ENCODE measurements around the gene PXDN.
"Not testable (repeated sequence)": the region's sequence is repeated elsewhere in the genome, so short reads cannot be mapped to it uniquely, and the experiment has no call there.

PXDN gene

DNA sequence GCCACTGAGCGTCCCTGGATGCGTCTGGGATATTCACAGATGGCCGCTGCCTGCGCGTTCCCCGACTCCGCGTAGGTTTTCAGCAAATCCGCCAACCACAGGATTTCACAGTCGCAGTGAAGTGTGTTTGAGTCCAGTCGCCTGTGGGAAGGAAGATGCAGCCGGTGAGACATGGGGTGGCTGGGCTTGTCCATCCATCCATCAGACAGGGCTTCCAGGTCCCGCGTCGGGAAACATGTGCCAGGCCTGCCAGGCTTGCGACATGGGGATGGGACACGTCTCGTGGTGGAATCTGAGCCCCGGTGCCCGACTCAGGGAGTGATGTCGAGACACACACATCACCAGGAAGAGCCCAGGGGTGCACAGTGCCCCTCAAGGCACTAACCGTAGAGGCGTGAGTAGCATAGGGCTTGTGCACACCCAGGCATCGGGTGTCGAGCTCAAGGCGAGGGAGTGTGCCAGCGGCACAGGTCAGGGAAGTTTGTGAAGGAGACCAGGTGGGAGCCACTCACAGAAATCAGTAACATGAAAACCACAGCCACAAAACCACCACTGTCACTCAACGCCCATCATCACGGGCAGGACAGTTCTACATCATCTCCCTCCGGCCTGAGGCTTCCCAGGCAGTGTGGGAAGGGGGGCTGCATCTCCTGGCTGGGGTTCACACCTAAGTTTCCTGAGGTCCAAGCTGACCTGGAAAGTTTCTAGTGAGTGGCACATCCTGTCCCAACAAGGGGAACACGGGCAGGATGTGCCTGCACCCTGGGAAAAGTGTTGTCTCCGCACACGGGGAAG lies 63.9 kb downstream of the PXDN start:
- DNase-seq, result no peak

DNA sequence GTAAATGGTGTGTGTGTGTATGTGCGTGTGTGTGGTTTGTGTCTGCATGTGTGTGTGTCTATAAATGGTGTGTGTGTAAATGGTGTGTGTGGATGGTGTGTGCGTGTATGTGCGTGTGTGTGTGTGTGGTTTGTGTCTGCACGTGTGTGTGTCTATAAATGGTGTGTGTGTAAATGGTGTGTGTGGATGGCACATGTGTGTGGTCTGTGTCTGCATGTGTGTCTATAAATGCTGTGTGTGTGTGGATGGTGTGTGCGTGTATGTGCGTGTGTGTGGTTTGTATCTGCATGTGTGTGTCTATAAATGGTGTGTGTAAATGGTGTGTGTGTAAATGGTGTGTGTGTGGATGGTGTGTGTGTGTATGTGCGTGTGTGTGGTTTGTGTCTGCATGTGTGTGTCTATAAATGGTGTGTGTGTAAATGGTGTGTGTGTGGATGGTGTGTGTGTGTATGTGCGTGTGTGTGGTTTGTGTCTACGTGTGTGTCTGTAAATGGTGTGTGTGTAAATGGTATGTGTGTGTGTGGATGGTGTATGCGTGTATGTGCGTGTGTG lies 64.8 kb downstream of the PXDN start:
- DNase-seq, result not testable (repeated sequence)

DNA sequence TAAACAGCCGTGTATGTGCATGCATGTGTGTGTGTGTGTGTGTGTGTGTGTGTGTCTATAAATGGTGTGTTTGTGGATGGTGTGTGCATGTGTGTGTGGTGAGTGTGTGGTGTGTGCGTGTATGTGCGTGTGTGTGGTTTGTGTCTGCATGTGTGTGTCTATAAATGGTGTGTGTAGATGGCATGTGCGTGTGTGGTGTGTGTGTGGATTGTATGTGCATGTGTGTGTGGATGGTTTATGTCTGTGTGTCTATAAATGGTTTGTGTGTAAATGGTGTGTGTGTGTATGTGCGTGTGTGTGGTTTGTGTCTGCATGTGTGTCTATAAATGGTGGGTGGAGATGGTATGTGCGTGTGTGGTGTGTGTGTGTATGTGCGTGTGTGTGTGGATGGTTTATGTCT lies 65.2 kb downstream of the PXDN start:
- not testable (repeated sequence) for DNase-seq

DNA sequence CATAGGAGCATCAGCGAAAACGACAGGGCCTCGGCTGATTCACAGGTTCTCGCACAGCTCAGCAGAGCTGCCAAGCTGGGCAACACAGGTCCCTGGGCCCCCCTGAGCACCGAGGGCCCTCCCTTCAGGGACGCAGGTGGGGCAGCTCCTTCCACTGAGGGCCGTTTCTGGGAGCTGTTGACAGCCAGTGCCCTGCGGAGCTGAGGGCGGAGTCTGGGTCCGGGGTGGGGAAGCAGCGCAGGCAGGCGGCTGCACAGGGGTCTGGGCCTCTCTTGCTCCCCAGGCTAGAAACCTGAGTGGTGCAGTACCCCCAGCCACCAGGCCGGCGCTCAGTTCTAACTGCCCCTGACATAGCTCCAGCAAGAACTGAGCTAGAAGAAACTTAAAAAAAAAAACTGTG lies 65.7 kb downstream of the PXDN start:
- DNase-seq, result no peak

DNA sequence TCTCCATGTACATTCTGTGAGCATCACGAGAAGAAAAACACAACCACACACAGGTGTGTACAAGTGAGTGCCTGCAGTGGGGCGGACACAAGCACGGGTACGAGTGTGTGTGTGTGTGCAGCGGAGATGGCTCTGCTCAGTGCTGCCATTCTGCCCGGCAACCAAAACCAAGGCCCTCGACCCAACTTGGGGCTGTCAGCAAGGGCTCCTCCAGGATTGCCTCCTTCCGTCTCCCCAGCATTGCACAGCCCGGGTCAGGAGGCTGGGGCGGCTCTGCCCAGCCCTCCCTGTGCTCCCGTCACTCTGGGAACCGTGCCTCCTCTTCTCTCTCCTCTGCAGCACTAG lies 66.5 kb downstream of the PXDN start:
- DNase-seq, result no peak

DNA sequence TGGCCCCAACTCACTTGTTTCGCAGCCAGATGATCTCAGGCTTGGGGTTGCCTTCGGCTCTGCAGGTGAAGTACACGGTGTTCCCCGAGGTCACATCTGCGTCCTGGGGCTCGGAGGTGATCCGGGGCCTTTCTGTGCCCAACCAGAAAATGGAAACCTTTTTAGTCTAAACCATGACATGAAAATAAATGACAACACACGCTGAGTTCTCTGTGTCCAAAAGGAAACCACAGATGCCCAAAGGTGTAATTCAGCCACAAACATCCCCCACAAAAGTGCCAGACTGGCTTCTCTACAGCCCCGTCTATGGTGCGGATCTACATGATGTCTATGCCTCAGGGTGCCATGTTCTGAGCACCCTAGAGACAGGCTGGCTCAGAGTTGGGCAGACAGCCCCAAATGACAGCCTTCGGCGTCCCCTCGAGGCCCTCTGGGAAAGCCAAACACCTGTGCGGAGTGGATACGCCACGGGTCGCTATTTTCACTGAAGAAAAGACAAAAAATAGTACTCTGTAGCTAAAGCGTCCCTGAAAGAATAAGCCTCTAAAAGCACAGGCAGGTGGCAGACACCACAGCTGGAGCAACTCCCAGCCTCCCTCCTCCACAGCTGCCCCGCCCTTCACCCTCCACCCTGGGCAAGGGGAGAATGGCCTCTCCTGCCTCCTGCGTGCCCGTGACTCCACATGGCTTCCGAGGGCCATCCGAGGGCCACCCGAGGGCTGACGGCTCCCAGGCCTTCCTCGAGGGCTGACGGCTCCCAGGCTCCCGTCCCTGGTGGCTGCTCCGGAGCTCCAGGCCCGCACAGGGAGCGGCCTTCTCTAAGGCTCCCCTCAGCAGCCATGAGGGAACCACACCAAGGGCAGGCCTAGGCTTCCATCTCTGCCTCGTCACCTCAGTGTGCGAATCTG lies 67.1 kb downstream of the PXDN start:
- DNase-seq, result no peak

DNA sequence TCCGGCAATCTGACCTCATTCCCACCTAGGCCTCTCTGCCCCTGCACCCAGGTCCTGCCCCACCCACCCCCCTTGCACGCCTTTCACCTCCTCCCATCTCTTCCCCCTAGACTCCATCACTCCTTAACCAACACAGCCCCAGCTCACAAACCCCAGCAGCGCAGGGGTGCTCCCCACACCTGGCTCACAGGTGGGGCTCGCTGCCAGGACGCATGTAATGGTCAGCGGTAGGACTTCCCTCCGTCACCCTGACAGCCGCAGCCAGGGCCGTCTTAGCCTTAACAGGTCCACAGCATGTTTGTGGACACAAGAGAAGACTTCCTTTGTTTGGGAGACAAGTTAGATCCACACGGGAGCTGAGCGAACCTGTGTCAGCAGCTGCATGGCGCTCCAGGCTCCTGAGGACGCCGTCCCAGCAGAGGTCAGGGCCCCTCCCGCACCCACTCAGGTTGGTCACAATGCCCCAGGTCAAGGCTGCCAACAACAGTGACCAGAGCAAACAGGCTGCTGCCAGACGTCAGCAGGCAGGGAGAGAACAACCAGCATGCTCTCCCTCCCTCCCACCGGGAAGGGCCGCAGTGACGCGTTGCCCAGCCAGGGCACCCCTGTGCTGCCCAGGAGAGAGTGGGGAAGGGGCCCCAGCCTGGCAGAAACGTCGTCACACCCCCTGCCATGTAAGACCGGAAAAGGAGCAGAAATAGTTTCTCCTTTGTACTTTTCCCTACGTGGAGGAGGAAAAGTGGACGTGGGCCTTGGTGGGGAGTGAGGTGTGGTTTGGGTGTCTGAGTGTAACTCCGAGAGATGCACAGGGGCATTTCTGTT lies 68.0 kb downstream of the PXDN start:
- no peak for DNase-seq

DNA sequence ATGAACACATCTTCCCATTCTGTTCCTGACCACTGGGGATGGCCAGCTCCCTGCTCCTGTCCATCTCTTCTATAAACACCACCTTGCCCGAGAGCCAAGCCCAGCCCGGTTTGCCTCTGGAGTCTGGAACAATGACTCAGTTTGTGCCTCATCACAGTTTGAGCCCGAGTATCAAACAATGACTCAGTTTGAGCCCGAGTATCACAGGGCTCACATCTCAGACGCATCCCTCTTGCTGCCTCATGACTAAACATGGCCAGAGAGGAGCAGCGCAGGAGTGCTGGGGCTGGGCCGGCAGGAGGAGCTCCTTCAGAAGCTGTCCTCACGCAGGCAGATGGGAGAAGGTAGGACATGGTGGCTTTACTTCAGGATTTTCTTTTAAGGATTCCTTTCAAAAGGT lies 68.7 kb downstream of the PXDN start:
- no peak for DNase-seq

DNA sequence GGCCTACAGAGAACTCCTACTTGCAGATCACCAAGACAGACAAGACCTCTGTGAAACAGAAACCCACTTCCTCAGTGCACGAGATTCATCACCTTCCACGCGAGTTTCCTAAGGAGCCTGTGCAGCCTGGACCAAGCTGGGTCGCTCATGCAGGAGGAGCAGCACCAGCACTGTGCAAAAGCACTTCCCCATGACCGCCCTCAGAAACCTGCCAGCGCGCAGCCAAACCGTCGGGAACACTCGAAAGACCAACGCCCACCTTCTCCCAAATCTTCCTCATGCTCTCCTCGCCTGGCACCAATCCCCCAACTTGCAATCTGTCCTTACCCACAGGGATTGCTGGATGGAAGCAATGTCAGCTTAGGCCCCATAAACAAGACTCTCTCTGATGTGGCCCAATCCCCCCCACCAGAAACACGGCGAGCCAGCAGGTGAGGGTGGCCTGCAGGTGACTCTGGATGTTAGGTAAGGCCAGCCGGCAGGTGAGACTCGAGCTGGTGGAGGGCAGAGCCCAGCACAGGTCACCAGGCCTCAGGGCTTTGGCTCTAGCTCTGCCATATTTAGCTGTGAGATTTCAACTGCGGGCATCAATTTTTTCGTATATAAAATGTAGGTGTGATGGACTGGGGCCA lies 69.4 kb downstream of the PXDN start:
- no peak for DNase-seq

DNA sequence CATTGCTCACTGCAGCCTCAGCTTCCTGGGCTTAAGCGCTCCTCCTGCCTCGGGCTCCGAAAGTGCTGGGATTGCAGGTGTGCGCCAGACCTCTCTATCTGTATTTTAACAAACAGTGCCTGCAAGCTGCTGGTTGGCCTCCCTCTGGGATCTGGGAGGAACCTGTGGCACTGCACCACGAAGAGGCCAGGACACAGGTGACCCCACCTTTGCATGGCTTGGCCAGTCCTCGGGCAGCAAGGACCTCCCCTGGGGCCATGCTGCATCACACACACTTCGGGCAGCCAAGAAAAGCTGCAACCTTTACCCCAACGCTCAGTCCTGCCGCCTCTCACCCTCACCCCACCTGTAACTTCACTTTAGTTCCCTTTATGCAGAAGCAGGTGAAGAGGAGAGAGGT lies 70.0 kb downstream of the PXDN start:
- no peak for DNase-seq

DNA sequence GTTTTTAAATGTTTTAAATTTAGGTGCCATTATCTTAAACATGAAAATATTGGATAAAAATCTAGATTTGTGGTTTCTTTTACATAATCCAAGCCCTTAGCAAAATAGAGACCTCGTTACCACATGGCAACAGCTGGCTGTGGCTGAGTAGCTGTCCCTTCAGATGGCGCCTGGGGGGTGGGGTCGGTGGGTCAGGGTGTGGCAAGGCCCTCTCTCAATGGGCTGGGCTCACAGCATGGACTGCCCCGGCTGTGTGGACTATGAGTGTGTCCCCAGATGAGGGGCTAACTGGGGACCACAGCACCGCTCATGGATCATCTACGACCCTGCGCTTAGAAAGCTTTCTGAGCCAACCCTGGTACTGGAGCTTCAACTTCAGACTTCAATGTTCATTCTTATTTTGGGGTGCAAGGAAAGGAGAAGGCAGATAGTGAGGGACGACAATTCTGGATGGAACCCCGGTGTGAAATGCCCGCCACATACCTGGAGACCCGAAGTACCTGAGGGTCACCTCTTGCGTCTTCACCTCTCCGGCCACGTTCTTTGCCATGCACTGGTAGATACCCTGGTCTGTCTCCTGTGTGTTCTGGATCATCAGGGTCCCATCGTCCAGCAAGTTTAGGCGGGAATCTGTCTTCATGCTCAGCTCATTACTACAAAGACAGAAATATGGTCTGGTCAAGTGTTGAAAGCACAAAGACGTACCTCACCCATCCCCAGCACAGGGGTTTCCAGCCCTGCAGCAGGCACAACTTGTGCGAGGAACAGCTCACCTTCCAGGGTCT lies 71.0 kb downstream of the PXDN start:
- DNase-seq, result no peak

DNA sequence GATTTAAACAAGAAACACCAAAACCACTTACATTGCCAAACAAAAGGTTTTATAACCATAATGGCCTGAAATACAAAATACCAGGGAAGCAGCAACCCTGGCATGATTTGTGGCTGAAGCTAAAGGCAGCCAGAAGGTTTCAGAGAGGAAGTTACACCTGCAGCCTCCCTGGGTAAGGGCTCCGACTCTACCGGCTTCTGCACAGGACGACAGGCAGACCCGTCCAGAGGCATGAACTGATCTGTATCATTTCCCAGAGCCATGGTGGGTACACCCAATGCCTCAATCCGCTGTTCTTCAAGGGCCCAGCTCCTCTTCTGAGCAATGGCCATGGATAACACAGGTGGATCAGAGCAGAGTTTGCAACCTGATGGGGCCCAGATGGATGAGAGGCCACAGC lies 71.6 kb downstream of the PXDN start:
- no peak for DNase-seq

DNA sequence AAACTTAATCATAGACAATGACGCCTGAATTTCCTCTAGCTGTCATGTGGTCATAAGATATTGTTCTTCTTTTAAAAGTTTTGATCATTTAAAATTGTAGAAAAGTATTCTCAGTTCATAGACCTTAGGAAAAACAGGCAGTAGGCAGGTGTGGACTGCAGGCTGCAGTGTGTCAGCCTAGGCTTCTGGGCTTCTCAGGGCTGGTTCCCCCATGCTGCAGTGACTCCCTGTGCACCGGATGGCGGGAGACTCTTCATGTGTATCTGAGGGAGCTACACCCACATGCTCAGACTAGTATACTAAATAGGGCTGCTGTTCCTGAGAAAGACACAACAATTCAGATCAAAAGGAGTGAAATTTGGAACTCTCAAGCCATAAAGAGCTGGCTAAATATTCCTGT lies 72.4 kb downstream of the PXDN start:
- no peak for DNase-seq

DNA sequence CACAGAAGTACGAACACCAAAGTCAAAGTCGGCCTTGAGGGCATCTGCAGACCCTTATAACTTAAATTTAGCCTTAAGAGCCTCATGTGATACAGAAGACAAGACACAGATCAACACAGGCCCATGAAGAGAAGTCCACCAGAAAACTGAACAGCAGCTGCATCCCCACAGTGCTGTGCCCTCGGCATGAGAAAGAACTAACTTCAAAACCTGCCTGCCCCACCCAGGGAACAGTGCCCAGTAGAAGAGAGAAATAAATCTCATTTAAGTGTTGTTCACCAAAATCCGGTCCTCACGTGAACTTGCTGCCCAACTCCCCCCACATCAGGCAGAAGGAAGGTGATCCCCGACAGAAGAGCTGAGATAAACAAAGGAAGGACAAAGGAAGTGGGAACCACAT lies 73.7 kb downstream of the PXDN start:
- DNase-seq, result no peak

DNA sequence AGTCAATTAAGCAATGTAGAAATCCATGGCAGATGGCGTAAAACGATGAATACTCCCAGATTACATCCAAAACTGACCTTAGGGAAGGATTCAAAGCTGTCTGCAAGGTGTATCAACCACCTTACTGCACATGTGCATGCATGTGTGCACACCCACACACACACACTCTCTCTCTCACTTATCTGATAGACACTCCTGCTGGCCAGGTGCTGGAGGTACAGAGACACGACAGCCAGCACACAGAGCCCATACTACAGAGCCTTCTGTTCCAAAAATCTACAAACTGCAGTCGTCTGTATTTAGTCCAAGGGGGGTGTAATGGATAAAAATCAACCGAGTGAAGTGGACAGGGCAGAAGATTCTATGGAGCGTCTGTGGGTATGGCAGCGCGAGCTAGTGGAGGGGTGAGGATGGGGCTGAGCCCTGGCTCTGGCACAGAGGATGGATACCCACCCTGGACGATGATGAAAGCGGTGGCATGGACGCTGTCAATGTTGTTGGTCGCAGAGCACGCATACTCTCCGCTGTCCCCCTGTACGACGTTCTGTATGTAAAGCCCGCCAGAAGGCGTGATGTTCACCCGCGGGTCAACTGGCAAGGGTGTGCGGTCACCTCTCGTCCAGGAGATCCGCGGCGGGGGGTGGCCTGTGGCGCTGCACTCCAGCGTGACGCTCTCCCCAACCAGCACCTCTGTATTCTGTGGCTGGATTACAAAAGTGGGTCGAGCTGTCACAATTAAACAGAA lies 78.4 kb downstream of the PXDN start:
- DNase-seq, result no peak

DNA sequence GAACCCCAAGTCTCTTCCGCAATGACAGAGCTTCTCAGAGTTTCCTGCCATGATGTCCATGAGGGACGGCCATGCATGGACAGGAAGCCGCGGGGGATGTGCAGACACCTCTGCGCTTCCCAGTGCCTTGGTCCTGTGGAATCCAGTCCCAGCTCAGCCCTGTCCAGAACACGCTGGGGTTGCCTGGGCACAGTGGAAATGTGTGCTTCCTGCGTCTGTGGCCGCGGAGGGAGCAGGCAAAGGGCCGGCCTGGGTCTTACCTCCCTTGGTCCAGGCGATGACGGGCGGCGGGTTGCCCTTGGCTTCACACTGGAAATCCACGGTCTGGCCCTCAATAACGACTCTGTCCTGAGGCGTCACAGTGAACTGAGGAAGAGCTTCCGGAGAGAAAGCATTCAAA lies 79.6 kb downstream of the PXDN start:
- no peak for DNase-seq

DNA sequence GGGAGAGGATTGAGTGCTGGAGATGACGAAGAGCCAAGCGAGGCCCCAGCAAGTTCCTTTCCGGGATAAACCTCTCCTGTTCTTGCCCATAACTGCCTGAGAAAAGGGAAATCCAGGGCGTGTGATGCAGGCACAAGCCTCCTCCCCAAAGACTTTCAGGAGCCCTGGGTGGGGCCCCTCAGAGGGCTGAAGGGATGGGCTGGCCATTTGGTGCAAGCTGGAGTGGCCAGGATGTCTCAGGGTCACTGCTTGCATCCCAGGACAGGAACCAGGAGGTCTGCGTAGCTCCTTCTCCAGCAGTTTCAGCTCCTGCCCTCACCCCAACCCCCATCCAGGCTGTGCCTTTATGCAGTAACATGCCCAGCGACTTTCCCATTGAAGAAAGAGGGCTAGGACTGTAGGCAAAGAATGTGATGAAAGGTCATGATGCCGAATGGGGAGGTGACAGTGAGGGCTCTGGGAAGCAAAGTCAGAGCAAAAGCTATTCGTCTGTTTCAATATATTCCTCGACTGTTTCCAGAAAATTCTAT lies 80.2 kb downstream of the PXDN start:
- DNase-seq, result no peak

DNA sequence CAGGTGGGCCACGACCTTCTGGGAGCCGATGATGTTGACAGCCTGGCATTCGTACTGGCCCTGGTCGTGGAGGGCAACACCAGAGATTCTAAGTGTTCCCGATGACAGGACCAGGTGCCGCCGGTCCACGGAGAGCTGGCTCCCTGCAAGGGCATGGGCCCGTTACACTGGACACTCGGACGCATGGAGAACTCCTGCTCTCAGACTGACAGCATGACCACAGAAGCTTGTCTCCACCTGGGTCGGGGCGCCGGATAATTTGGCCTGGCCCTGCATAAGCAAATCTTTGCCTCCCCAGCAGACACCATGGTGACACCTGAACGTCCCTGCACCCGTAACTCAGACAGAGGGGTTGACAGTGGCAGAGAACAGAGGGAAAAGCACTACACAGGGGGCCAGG lies 80.7 kb downstream of the PXDN start:
- DNase-seq, result no peak

DNA sequence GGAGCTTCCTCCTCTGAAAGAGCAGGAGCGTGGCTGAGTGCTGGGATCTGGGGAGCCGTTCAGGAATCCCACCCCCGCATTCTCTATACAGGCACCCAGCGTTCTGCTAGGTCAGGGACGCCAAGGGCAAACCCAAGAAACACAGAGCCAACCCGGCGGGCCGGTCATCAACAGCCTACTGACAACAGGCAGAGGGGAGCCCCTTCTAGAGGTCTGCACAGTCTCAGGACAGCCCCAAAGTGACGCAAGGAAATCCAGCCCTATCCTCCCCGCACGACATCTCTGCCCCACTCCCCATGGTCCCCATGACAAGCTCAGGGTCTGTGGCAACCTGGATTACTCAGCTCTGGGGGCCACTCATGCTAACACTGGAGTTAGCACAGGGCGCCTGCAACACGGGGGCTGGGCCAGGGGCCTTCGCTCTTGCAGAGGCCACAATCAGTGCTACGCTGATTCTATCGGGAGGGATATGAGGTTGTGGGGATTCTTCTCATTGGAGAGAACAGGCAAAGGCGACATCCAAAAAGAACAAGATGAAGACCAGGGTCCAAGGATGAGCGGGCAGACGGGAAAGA lies 81.6 kb downstream of the PXDN start:
- no peak for DNase-seq

DNA sequence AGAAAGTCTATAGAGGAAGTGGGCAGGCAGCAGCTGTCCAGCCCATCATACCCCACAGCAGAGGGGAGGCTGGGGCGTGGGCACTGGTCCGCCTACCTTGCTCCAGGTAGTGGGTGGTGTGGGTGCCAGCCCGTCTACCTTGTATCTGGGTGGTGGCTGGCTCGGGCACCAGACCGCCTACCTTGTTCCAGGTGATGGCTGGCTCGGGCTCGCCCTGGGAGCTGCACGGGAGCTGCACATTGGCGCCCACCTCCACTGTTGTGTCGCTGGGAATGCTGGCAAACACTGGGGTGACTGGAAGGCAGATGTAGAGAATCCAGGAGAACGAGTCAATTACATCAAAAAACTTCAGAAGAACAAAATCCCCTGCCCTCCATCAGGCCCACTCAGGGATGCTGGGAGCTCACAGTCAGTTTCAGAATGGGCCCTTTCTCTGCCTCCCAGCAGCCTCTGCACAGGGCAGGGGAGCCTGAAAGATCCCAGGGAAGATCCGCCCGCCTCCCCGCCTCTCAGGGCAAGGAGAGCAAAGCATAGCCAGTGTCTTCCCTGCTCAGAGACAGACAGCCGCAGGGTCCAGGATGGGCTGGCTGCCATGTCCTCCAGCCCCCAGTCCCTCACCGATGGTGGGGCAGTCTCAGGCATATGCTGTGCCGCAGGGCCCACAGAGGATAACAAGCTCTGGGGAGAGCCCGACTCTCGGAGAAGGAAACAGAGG lies 82.3 kb downstream of the PXDN start:
- no peak for DNase-seq
